ENCODE results near the gene FAM180A.
"Not testable (repeated sequence)": the region's sequence is repeated elsewhere in the genome, so short reads cannot be mapped to it uniquely, and the experiment has no call there.

The FAM180A gene

GRCh38 chr7:135748770-135749169, at the start of gene FAM180A:
Gene FAM180A, minus strand, starts transcription at chr7:135748813. Its CDS starts 233 bp downstream, at chr7:135748580.
- DNase-seq = no peak

GRCh38 chr7:135798095-135798494, 49.5 kb upstream of the FAM180A start:
- DNase-seq = peak; percentile 24

GRCh38 chr7:135795846-135796570, 47.4 kb upstream of the FAM180A start:
- no peak for DNase-seq

GRCh38 chr7:135793841-135794240, 45.2 kb upstream of the FAM180A start:
- no peak for DNase-seq

- DNase-seq = no peak
Observed at GRCh38 chr7:135792866-135793265, 44.3 kb upstream of the FAM180A start.

GRCh38 chr7:135792363-135792668, 43.7 kb upstream of the FAM180A start:
- DNase-seq = no peak

GRCh38 chr7:135791543-135792362, 43.1 kb upstream of the FAM180A start:
- no peak for DNase-seq

GRCh38 chr7:135790371-135790977, 41.9 kb upstream of the FAM180A start:
- DNase-seq = no peak

GRCh38 chr7:135789956-135790355, 41.3 kb upstream of the FAM180A start:
- DNase-seq = no peak

- DNase-seq = no peak
Observed at GRCh38 chr7:135789431-135789830, 40.8 kb upstream of the FAM180A start.

- DNase-seq = no peak
Observed at GRCh38 chr7:135786911-135787310, 38.3 kb upstream of the FAM180A start.

GRCh38 chr7:135785065-135785464, 36.5 kb upstream of the FAM180A start:
- DNase-seq = no peak

GRCh38 chr7:135784013-135784412, 35.4 kb upstream of the FAM180A start:
- no peak for DNase-seq

GRCh38 chr7:135782801-135783200, 34.2 kb upstream of the FAM180A start:
- no peak for DNase-seq

- no peak for DNase-seq
Observed at GRCh38 chr7:135782377-135782776, 33.8 kb upstream of the FAM180A start.

GRCh38 chr7:135777626-135778398, 29.2 kb upstream of the FAM180A start:
- DNase-seq = no peak

GRCh38 chr7:135775915-135776314, 27.3 kb upstream of the FAM180A start:
- DNase-seq = not testable (repeated sequence)

GRCh38 chr7:135775230-135775629, 26.6 kb upstream of the FAM180A start:
- DNase-seq = no peak

- peak; percentile 31 for DNase-seq
Observed at GRCh38 chr7:135774284-135774683, 25.7 kb upstream of the FAM180A start.

GRCh38 chr7:135773464-135773863, 24.9 kb upstream of the FAM180A start:
- peak; percentile 42 for DNase-seq

- DNase-seq = no peak
Observed at GRCh38 chr7:135772639-135773222, 24.1 kb upstream of the FAM180A start.

- DNase-seq = no peak
Observed at GRCh38 chr7:135771961-135772638, 23.5 kb upstream of the FAM180A start.

All from NCI-H2107 (cell line).